SK-N-SH (cell line): ENCODE measurements around the gene ELF5. TPM values are rescaled to one million over a fixed set of nuclear protein-coding genes. Genes with fewer than 3 reads are reported as not detected.

ENCODE experiments used
- CTCF ChIA-PET: fragments of 300-600, 350-600 bp; formaldehyde crosslinking; extraction: SDS; loops from one replicate; lab custom pipeline; 2021; lab: Yijun Ruan, JAX
- POLR2A ChIA-PET: fragments of 350-600 bp; sonication (Branson Sonifier 250); formaldehyde crosslinking; extraction: SDS; loops from one replicate; lab custom pipeline; 2020; ENCODE audit warnings: antibody characterized with exemption, inconsistent platforms; lab: Yijun Ruan, JAX
- DNase-seq: peaks from one replicate; pipeline ENCODE4 v3.0.0; 2012
- H2AFZ ChIP-seq: fragments of 200-600 bp; sonication (generic); 2 replicates; pipeline ENCODE4 v1.8.1; 2016; ENCODE audit warnings: antibody characterized with exemption, mild to moderate bottlenecking, low read depth
- H3F3A ChIP-seq: fragments of 200-600 bp; sonication (generic); replicated peaks from 2 replicates; pipeline ENCODE3; 2016; ENCODE audit warnings: antibody characterized with exemption, mild to moderate bottlenecking; ENCODE audit not compliant: insufficient read depth
- H3K27ac ChIP-seq, 2 experiments: fragments of 200-500 bp in 1 of 2; fragments of 200-600 bp in 1 of 2; sonication (Bioruptor generic) in 1 of 2; sonication (generic), shearing (Covaris generic) in 1 of 2; 2 replicates each; pipeline versions ENCODE4 v1.5.1 to v1.6.1; 2014 to 2016; ENCODE audit warnings: low read depth in 2 of 2, inconsistent platforms in 1 of 2, low read length in 1 of 2, mild to moderate bottlenecking in 1 of 2, mixed read lengths in 1 of 2
- H3K27me3 ChIP-seq: fragments of 200-600 bp; sonication (generic), shearing (Covaris generic); 2 replicates; pipeline ENCODE4 v1.6.1; 2016; ENCODE audit warnings: mixed run types; ENCODE audit not compliant: insufficient read depth
- H3K36me3 ChIP-seq, 2 experiments: fragments of 200-500 bp in 1 of 2; fragments of 200-600 bp in 1 of 2; sonication (Bioruptor generic) in 1 of 2; sonication (generic) in 1 of 2; replicated peaks in 1 of 2; 2 replicates each; pipeline versions ENCODE3 to v1.5.1; 2014 to 2016; ENCODE audit warnings: low read length in 1 of 2, mild to moderate bottlenecking in 1 of 2; ENCODE audit not compliant: insufficient read depth in 2 of 2, control insufficient read depth in 1 of 2
- H3K4me1 ChIP-seq, 2 experiments: fragments of 200-500 bp in 1 of 2; fragments of 200-600 bp in 1 of 2; sonication (Bioruptor generic) in 1 of 2; sonication (generic), shearing (Covaris generic) in 1 of 2; 2 replicates each; pipeline versions ENCODE4 v1.5.1 to v1.6.1; 2014 to 2016; ENCODE audit warnings: low read depth in 1 of 2, low read length in 1 of 2, mixed run types in 1 of 2; ENCODE audit not compliant: insufficient read depth in 2 of 2, control insufficient read depth in 1 of 2
- H3K4me2 ChIP-seq: fragments of 200-600 bp; sonication (generic), shearing (Covaris generic); 2 replicates; pipeline ENCODE4 v1.6.1; 2017; ENCODE audit warnings: mixed run types
- H3K4me3 ChIP-seq, 2 experiments: fragments of 200-500 bp in 1 of 2; fragments of 200-600 bp in 1 of 2; sonication (Bioruptor generic) in 1 of 2; sonication (generic), shearing (Covaris generic) in 1 of 2; 2 replicates each; pipeline versions ENCODE4 v1.5.1 to v1.8.1; 2014 to 2016; ENCODE audit warnings: low read depth in 2 of 2, inconsistent platforms in 1 of 2, low read length in 1 of 2, mild to moderate bottlenecking in 1 of 2, mixed read lengths in 1 of 2, moderate library complexity in 1 of 2
- H3K79me2 ChIP-seq: fragments of 200-600 bp; sonication (generic); 2 replicates; pipeline ENCODE4 v1.8.1; 2017; ENCODE audit warnings: mild to moderate bottlenecking; ENCODE audit not compliant: insufficient read depth
- H3K9ac ChIP-seq: fragments of 200-600 bp; sonication (generic); 2 replicates; pipeline ENCODE4 v1.6.1; 2017; ENCODE audit warnings: mixed run types
- H3K9me2 ChIP-seq: fragments of 200-600 bp; sonication (generic); 2 replicates; pipeline ENCODE4 v1.6.1; 2017; ENCODE audit warnings: mixed run types
- H3K9me3 ChIP-seq: fragments of 200-600 bp; sonication (generic); 2 replicates; pipeline ENCODE4 v1.6.1; 2017; ENCODE audit warnings: mixed run types, mild to moderate bottlenecking, moderate library complexity
- H4K20me1 ChIP-seq: fragments of 200-600 bp; sonication (generic); 2 replicates; pipeline ENCODE4 v1.6.1; 2017; ENCODE audit warnings: mild to moderate bottlenecking, mixed run types; ENCODE audit not compliant: insufficient read depth
- FOSL2 ChIP-seq: IDR thresholded peaks from 2 replicates; pipeline ENCODE4 v1.4.0; 2012; ENCODE audit warnings: low read depth, mild to moderate bottlenecking, moderate library complexity, borderline replicate concordance
- IRF3 ChIP-seq: fragments of 150-350 bp; IDR thresholded peaks from 2 replicates; pipeline ENCODE4 v1.6.1; 2016; ENCODE audit warnings: mild to moderate bottlenecking, low read depth, low read length
- MAX ChIP-seq: IDR thresholded peaks from 2 replicates; pipeline ENCODE4 v1.4.0; 2012; ENCODE audit warnings: low read depth
- PBX3 ChIP-seq: IDR thresholded peaks from 2 replicates; pipeline ENCODE4; 2012
- RAD21 ChIP-seq: IDR thresholded peaks from 2 replicates; pipeline ENCODE4 v1.6.1; 2012; ENCODE audit warnings: mild to moderate bottlenecking, low read length
- RCOR1 ChIP-seq: fragments of 150-350 bp; IDR thresholded peaks from 2 replicates; pipeline ENCODE4 v1.6.1; 2017; ENCODE audit warnings: antibody characterized with exemption, low read length
- WGBS: methylation state at CpG from one replicate; pipeline ENCODE4 v1.1.6; 2017; ENCODE audit warnings: low lambda C conversion rate; 5-methylcytosine and 5-hydroxymethylcytosine counted together
- polyA plus RNA-seq, 3 experiments: library from polyadenylated mRNA; depleted of rRNA; stranded (reverse); fragments of >200 nt; gene quantifications; 2 replicates each; pipeline ENCODE4 v1.2.3, GENCODE V29; 2012

Gene ELF5
- polyA plus RNA-seq, 1 of the 3 experiments (the other 2 are of a cell fraction): not detected

GRCh38 chr11:34457607-34458006 is 56.0 kb downstream of the ELF5 start (continued):
- no peak for TF ChIP-seq PBX3

GRCh38 chr11:34454308-34455032 is 59.1 kb downstream of the ELF5 start:
- Histone ChIP-seq H3K9me2 (no peaks in the 10 kb centered on the region), H3K9me3 (no peaks in the 10 kb centered on the region), H2AFZ (no peak overlapping the region), H3K4me2 (no peak overlapping the region), H3F3A (no peaks in the 10 kb centered on the region), H3K27me3 (no peaks in the 10 kb centered on the region), H3K36me3 (peaks cover 70 to 85% of the 10 kb centered on the region in 2 experiments), H3K79me2 (no peaks in the 10 kb centered on the region), H4K20me1 (no peaks in the 10 kb centered on the region), H3K27ac (no peak overlapping the region), H3K4me3 (no peak overlapping the region), H3K9ac (no peak overlapping the region), H3K4me1 (no peaks in the 10 kb centered on the region)
- TF ChIP-seq IRF3 (no peak), FOSL2 (no peak)
- 80% methylated on average over 1 of the region's 1 CpG for WGBS
- ChIA-PET CTCF (interaction anchor here (0.8 to 2.3 kb wide), 2 partner anchors 19 to 38 kb away, joined by 3 to 11 read pairs; no protein-coding TSS in a partner anchor), POLR2A (no interaction called here)
- DNase-seq: no peak

GRCh38 chr11:34451053-34451452 is 62.5 kb downstream of the ELF5 start:
- Histone ChIP-seq H4K20me1 (no peaks in the 10 kb centered on the region), H3K4me2 (no peak overlapping the region), H3K4me3 (no peak overlapping the region), H3K27ac (no peak overlapping the region), H3K9me3 (no peaks in the 10 kb centered on the region), H2AFZ (no peak overlapping the region), H3K9ac (no peak overlapping the region), H3K79me2 (peaks cover under 1% of the 10 kb centered on the region; the same call in 1 of the 2 replicates), H3F3A (no peaks in the 10 kb centered on the region), H3K4me1 (no peaks in the 10 kb centered on the region), H3K9me2 (no peaks in the 10 kb centered on the region), H3K27me3 (no peaks in the 10 kb centered on the region), H3K36me3 (peaks cover 44 to 64% of the 10 kb centered on the region in 2 experiments)
- POLR2A ChIA-PET: no interaction called here
- WGBS: 98% methylated on average over 3 of the region's 3 CpGs
- TF ChIP-seq RCOR1: no peak
- DNase-seq: no peak
- CTCF ChIA-PET: interaction anchor here (1.2 kb wide), 1 partner anchor 42 kb away, joined by 3 read pairs; no protein-coding TSS in a partner anchor

GRCh38 chr11:34449013-34449412 is 64.6 kb downstream of the ELF5 start:
- Histone ChIP-seq H3K4me1 (peaks cover 0 to 9% of the 10 kb centered on the region in 2 experiments; a peak in 1 of 4 replicates), H3K9me3 (no peaks in the 10 kb centered on the region), H3K9ac (no peak overlapping the region), H3K27ac (no peak overlapping the region), H2AFZ (no peak overlapping the region), H3K36me3 (peaks cover 28 to 44% of the 10 kb centered on the region in 2 experiments), H3K4me3 (no peak overlapping the region), H3K4me2 (no peak overlapping the region), H3K9me2 (no peaks in the 10 kb centered on the region), H3F3A (no peaks in the 10 kb centered on the region), H3K79me2 (peaks cover 13% of the 10 kb centered on the region; the same call in 1 of the 2 replicates), H4K20me1 (no peaks in the 10 kb centered on the region), H3K27me3 (no peaks in the 10 kb centered on the region)
- TF ChIP-seq RAD21 (no peak), MAX (no peak)
- WGBS: 90% methylated on average over 3 of the region's 3 CpGs
- POLR2A ChIA-PET: no interaction called here
- DNase-seq: no peak
- CTCF ChIA-PET: no interaction called here
